Panc1 (cell line): ENCODE measurements around the gene SEL1L3. TPM values are rescaled to one million over a fixed set of nuclear protein-coding genes. Genes with fewer than 3 reads are reported as not detected.
A peak's percentile ranks its signal among the peaks of the same experiment; 100 is the strongest.

Experiments used
- ATAC-seq: fragments of 200-7000 bp; cut with Tn5 transposase; 2 replicates; pipeline ENCODE4 v1.9.1; 2020; ENCODE audit warnings: mild to moderate bottlenecking, moderate library complexity
- BruUV-seq: library from RNA; stranded (reverse); fragments of 400-500 nt; replicated peaks from 2 replicates; lab custom pipeline; 2021; lab: Mats Ljungman, UMichigan
- CTCF ChIA-PET: fragments of 300-600 bp; sonication (Branson Sonifier 250); formaldehyde crosslinking; loops from one replicate; lab custom pipeline; 2022; ENCODE audit warnings: antibody characterized with exemption; lab: Charles Lee
- POLR2A ChIA-PET: fragments of 300-600 bp; sonication (Branson Sonifier 250); formaldehyde crosslinking; loops from one replicate; lab custom pipeline; 2022; ENCODE audit warnings: antibody characterized with exemption; lab: Charles Lee
- DNase-seq: peaks from one replicate; pipeline ENCODE4 v3.0.0-alpha.2; 2010; ENCODE audit warnings: low read depth, low spot score
- H3K27ac ChIP-seq: 2 replicates; pipeline ENCODE4 v1.5.1; 2011; ENCODE audit warnings: mild to moderate bottlenecking, low read length, inconsistent platforms
- H3K27me3 ChIP-seq: fragments of 200-500 bp; sonication (Bioruptor generic); 2 replicates; pipeline ENCODE4 v1.6.0; 2014; ENCODE audit warnings: low read length, inconsistent platforms; ENCODE audit not compliant: control insufficient read depth, insufficient read depth
- H3K36me3 ChIP-seq: fragments of 200-500 bp; sonication (Bioruptor generic); 2 replicates; pipeline ENCODE4 v1.5.1; 2014; ENCODE audit warnings: inconsistent platforms, mild to moderate bottlenecking, low read length, moderate library complexity; ENCODE audit not compliant: control insufficient read depth, insufficient read depth
- H3K4me1 ChIP-seq: 2 replicates; pipeline ENCODE4 v1.5.1; 2011; ENCODE audit warnings: inconsistent platforms, mild to moderate bottlenecking, low read length, moderate library complexity; ENCODE audit not compliant: control insufficient read depth, insufficient read depth
- H3K4me3 ChIP-seq, 2 experiments: 2 replicates each; pipeline ENCODE4 v1.5.1; 2011 to 2012; ENCODE audit warnings: low read depth in 2 of 2, low read length in 2 of 2, mild to moderate bottlenecking in 2 of 2, inconsistent platforms in 1 of 2, moderate library complexity in 1 of 2
- H3K9me3 ChIP-seq: fragments of 200-500 bp; sonication (Bioruptor generic); 2 replicates; pipeline ENCODE4 v1.5.1; 2014; ENCODE audit warnings: low read depth, mild to moderate bottlenecking, inconsistent platforms, low read length, moderate library complexity; ENCODE audit not compliant: control insufficient read depth, insufficient read depth
- POLR2AphosphoS5 ChIP-seq: IDR thresholded peaks from 2 replicates; pipeline ENCODE4 v1.6.1; 2012; ENCODE audit warnings: mild to moderate bottlenecking, low read depth, low read length, moderate library complexity
- SIN3A ChIP-seq: IDR thresholded peaks from 2 replicates; pipeline ENCODE4 v1.6.1; 2012; ENCODE audit warnings: low read depth, mild to moderate bottlenecking, low read length, moderate library complexity, borderline replicate concordance; ENCODE audit not compliant: insufficient read depth
- TCF7L2 ChIP-seq: IDR thresholded peaks from 2 replicates; pipeline ENCODE4 v1.6.1; 2011; ENCODE audit warnings: mild to moderate bottlenecking, low read depth, low read length, inconsistent platforms
- in situ Hi-C: cut with HindIII; loops from 2 replicates; pipeline ENCODE4 v1.10.0; 2016; ENCODE audit warnings: low sequenced_read_pairs, low pct_unique_long_range_greater_than_20kb
- intact Hi-C: fragments of 100-400 bp; cut with micrococcal nuclease; formaldehyde crosslinking; loops from one replicate; pipeline ENCODE4 v1.10.0; 2022; ENCODE audit not compliant: unreplicated experiment
- total RNA-seq: library from RNA; stranded (reverse); gene quantifications from one replicate; pipeline ENCODE4 v1.2.1, GENCODE V29; 2021; ENCODE audit not compliant: unreplicated experiment
- TF ChIP-seq, protein P1 (sequence below), 2 experiments: IDR thresholded peaks; 2 replicates each; pipeline ENCODE4 v1.6.1; 2011 to 2012; ENCODE audit warnings: low read depth in 2 of 2, control low read depth in 1 of 2, low read length in 1 of 2, mild to moderate bottlenecking in 1 of 2, moderate library complexity in 1 of 2; ENCODE audit not compliant: insufficient read depth in 1 of 2
- TF ChIP-seq, protein P2 (sequence below): fragments of 450-650 bp; IDR thresholded peaks from 2 replicates; pipeline ENCODE4 v1.5.1; 2017; ENCODE audit warnings: mild to moderate bottlenecking

SEL1L3 gene
- total RNA-seq, 1 experiment from 2014 or later: 1.1 TPM

DNA sequence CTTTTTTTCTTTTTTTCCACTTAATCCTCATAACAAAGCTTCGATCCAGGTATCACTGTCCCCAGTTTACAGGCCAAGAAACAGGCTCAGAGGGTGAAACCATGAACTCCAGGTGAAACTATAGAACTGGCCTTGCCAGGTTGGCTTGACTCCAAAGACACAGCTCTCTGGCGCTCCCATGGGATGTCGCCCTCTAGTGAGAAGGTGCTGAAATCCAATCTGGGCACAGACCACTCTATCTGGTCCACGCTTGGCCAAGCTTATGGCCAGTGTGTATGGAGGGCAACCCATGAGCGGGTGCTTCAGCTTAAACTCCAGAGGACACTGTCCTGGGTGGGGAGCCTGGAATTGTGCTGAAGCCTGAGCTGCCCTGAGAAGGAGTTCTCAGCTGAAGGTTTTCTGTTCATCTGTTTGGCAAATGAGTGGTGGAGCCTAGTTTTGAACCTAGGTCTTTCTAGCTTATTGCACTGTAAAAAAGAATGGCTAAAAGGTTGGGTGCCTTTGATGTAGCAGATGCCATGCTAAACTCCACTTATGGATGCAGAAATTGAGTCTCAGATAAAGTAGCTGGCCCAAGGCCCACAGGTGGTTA is 70.5 kb downstream of the SEL1L3 start:
- DNase-seq (no peak), ATAC-seq (peak; percentile 60; the same call in 1 of the 2 replicates)
- Histone ChIP-seq H3K4me3 (no peak overlapping the region), H3K27me3 (no peaks in the 10 kb centered on the region), H3K27ac (no peak overlapping the region), H3K4me1 (no peaks in the 10 kb centered on the region), H3K9me3 (no peaks in the 10 kb centered on the region), H3K36me3 (no peaks in the 10 kb centered on the region)
- ChIA-PET POLR2A (no interaction called here), CTCF (interaction anchor here (0.7 kb wide), 1 partner anchor 73 kb away, joined by 3 read pairs; no protein-coding TSS in a partner anchor)
- in situ Hi-C loops: no loop called here
- intact Hi-C loops: no loop called here
- TF ChIP-seq SIN3A (no peak), POLR2AphosphoS5 (no peak), TCF7L2 (no peak)
- TF ChIP-seq, protein P1, sequence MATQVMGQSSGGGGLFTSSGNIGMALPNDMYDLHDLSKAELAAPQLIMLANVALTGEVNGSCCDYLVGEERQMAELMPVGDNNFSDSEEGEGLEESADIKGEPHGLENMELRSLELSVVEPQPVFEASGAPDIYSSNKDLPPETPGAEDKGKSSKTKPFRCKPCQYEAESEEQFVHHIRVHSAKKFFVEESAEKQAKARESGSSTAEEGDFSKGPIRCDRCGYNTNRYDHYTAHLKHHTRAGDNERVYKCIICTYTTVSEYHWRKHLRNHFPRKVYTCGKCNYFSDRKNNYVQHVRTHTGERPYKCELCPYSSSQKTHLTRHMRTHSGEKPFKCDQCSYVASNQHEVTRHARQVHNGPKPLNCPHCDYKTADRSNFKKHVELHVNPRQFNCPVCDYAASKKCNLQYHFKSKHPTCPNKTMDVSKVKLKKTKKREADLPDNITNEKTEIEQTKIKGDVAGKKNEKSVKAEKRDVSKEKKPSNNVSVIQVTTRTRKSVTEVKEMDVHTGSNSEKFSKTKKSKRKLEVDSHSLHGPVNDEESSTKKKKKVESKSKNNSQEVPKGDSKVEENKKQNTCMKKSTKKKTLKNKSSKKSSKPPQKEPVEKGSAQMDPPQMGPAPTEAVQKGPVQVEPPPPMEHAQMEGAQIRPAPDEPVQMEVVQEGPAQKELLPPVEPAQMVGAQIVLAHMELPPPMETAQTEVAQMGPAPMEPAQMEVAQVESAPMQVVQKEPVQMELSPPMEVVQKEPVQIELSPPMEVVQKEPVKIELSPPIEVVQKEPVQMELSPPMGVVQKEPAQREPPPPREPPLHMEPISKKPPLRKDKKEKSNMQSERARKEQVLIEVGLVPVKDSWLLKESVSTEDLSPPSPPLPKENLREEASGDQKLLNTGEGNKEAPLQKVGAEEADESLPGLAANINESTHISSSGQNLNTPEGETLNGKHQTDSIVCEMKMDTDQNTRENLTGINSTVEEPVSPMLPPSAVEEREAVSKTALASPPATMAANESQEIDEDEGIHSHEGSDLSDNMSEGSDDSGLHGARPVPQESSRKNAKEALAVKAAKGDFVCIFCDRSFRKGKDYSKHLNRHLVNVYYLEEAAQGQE (IDR thresholded peaks at IDR 0.05; ENCODE audit: insufficient read depth in 1 of 2, low read depth in 2 of 2, low read length in 1 of 2): no peak
- TF ChIP-seq, protein P2, sequence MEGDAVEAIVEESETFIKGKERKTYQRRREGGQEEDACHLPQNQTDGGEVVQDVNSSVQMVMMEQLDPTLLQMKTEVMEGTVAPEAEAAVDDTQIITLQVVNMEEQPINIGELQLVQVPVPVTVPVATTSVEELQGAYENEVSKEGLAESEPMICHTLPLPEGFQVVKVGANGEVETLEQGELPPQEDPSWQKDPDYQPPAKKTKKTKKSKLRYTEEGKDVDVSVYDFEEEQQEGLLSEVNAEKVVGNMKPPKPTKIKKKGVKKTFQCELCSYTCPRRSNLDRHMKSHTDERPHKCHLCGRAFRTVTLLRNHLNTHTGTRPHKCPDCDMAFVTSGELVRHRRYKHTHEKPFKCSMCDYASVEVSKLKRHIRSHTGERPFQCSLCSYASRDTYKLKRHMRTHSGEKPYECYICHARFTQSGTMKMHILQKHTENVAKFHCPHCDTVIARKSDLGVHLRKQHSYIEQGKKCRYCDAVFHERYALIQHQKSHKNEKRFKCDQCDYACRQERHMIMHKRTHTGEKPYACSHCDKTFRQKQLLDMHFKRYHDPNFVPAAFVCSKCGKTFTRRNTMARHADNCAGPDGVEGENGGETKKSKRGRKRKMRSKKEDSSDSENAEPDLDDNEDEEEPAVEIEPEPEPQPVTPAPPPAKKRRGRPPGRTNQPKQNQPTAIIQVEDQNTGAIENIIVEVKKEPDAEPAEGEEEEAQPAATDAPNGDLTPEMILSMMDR: peak; percentile 72
- BruUV-seq: no TSS peak

DNA sequence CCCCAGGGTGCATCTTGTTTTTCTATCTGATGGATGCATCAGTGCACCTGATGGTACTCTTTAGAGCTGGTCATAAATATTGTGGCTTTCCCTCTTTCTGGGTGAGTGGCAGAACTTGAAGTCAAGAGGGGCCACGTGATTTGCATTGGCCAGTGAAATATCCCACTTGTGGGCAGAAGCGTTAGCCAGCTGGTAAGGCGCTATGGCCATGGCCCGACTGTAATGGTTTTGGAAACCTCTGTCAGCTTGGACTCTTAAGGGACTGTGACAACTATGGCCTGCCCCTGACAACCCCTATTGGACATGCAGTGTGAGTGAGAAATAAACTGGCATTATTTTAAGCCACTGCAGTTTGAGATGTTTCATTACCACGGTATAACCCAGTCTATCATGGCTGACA is 72.8 kb downstream of the SEL1L3 start:
- intact Hi-C loops: no loop called here
- DNase-seq: no peak
- Histone ChIP-seq H3K4me3 (no peak overlapping the region), H3K9me3 (no peaks in the 10 kb centered on the region), H3K27ac (no peak overlapping the region), H3K4me1 (no peaks in the 10 kb centered on the region), H3K36me3 (no peaks in the 10 kb centered on the region), H3K27me3 (0 out of 2 replicates have a peak, but pooled peaks cover 2% of the 10 kb centered on the region)
- ChIA-PET POLR2A (no interaction called here), CTCF (no interaction called here)
- no peak for TF ChIP-seq POLR2AphosphoS5
- TF ChIP-seq, protein P2: no peak
- TF ChIP-seq, protein P1 (IDR thresholded peaks at IDR 0.05; ENCODE audit: insufficient read depth in 1 of 2, low read depth in 2 of 2, low read length in 1 of 2): no peak
- no peak for TF ChIP-seq TCF7L2
- TF ChIP-seq SIN3A: no peak
- BruUV-seq: no TSS peak
- in situ Hi-C loops: no loop called here
- ATAC-seq: no peak
